ENCODE measurements around the gene GPR45. TPM values are rescaled to one million over a fixed set of nuclear protein-coding genes. Genes with fewer than 3 reads are reported as not detected.
"Not testable (repeated sequence)": the region's sequence is repeated elsewhere in the genome, so short reads cannot be mapped to it uniquely, and the experiment has no call there.

The GPR45 gene
- total and polyA plus RNA-seq, 9 donors, result 0.13 TPM; not detected in 8

DNA sequence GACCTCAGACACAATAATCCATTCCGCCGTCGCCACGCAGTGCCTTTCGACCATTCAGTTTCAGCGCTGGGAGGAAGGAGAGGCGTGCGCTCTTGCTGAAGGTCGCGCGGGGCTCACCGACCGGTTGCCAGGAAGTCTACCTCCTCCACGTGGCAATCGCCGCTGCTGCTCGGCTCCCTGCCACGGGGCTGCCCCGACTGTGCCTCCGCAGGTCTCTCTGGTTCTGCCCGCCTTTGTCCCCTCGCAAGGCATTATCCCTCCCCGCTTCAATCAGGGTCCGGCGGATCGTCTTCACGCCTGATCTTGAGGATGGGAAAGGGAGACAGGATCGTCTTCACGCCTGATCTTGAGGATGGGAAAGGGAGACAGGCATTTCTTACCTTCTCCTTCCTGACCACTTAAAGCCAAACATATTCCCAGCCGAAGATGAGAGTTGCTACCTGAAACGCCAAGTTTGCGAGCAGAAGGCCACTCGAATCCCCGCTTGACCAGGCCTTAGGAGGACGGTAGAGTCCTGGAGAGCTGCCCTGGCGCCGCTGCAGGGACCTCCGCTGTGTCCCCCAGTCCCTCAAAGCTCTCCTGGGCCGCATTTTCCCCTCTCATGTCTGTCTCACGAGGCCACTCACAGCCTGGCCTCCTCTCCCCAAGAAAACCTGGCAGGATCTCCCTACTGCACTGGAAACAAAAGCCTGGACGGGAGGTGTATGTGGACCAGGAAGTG is 4.3 kb upstream of the GPR45 start:
- Histone ChIP-seq H3K4me3 (ENCODE audit: low read length) (no peak overlapping the region), H3K27ac (ENCODE audit: low read length) (no peak overlapping the region), H3K36me3 (ENCODE audit: control insufficient read depth, insufficient read depth, low read length) (no peaks in the 10 kb centered on the region), H3K4me1 (ENCODE audit: control insufficient read depth, insufficient read depth, low read length) (no peaks in the 10 kb centered on the region), H3K9me3 (replicated peaks; ENCODE audit: control insufficient read depth, low read depth, low read length) (no peaks in the 10 kb centered on the region), H3K27me3 (ENCODE audit: control insufficient read depth, insufficient read depth, low read length) (peaks cover 8% of the 10 kb centered on the region)
- no peak for DNase-seq
- WGBS (ENCODE audit: insufficient coverage), result 77% methylated on average over 27 of the region's 41 CpGs

DNA sequence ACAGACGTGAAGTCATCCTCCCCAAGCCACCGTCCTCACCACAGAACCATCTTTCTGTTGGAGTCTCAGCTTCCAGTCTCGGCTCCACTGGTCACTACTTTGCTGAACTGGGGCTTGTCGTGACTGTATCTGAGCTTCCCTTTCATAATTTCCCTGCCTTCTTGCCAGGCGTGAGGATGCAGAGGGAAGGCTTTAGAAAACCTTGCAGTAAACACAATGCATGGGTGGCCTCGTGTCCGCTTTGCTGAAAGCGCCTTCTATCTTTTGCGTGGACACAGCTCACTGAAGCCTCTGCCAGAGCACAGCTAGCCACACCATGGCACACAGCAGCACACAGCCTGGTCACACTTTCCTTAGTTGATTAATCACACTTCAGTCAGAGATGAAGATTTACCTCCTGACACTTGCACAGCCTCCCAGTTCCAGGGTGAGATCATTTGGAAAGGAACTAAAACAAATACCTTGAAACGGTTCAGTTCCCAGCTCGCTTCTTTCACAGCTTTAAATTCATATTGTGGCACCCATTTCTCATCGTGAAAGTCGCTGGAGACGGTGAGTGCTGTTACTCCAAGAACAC is 2.8 kb upstream of the GPR45 start:
- no peaks in the 10 kb centered on the region for H3K4me1 ChIP-seq (ENCODE audit: control insufficient read depth, insufficient read depth, low read length)
- H3K27me3 ChIP-seq (ENCODE audit: control insufficient read depth, insufficient read depth, low read length), result peaks cover 8% of the 10 kb centered on the region
- H3K36me3 ChIP-seq (ENCODE audit: control insufficient read depth, insufficient read depth, low read length), result no peaks in the 10 kb centered on the region
- H3K4me3 ChIP-seq (ENCODE audit: low read length), result no peak overlapping the region
- DNase-seq, result no peak
- no peak overlapping the region for H3K27ac ChIP-seq (ENCODE audit: low read length)
- no peaks in the 10 kb centered on the region for H3K9me3 ChIP-seq (replicated peaks; ENCODE audit: control insufficient read depth, low read depth, low read length)
- 73% methylated on average over 13 of the region's 14 CpGs for WGBS (ENCODE audit: insufficient coverage)

DNA sequence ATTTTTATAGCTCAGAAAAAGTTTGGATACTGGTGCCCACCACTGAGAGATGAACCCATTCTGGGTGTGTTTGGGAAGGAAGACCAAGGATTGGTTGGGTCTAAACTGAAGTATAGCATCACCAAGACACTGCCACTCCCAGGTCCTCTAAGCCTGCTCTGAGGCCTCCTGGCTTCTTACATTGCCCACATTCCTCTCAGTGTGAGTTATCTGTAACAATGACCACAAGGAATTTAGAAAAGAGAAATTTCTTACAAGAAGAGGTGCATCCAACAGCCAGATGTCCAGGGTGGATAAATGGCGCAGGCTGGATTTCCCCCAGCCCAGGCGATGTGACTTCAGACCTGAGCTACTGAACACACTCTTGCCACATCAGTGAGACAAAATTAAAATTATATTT is 1.6 kb upstream of the GPR45 start:
- no peak for DNase-seq
- Histone ChIP-seq H3K4me3 (ENCODE audit: low read length) (no peak overlapping the region), H3K36me3 (ENCODE audit: control insufficient read depth, insufficient read depth, low read length) (no peaks in the 10 kb centered on the region), H3K4me1 (ENCODE audit: control insufficient read depth, insufficient read depth, low read length) (no peaks in the 10 kb centered on the region), H3K27ac (ENCODE audit: low read length) (no peak overlapping the region), H3K27me3 (ENCODE audit: control insufficient read depth, insufficient read depth, low read length) (peaks cover 8% of the 10 kb centered on the region), H3K9me3 (replicated peaks; ENCODE audit: control insufficient read depth, low read depth, low read length) (no peaks in the 10 kb centered on the region)
- WGBS (ENCODE audit: insufficient coverage), result no CpG with 5 or more reads among the region's 2 CpGs

DNA sequence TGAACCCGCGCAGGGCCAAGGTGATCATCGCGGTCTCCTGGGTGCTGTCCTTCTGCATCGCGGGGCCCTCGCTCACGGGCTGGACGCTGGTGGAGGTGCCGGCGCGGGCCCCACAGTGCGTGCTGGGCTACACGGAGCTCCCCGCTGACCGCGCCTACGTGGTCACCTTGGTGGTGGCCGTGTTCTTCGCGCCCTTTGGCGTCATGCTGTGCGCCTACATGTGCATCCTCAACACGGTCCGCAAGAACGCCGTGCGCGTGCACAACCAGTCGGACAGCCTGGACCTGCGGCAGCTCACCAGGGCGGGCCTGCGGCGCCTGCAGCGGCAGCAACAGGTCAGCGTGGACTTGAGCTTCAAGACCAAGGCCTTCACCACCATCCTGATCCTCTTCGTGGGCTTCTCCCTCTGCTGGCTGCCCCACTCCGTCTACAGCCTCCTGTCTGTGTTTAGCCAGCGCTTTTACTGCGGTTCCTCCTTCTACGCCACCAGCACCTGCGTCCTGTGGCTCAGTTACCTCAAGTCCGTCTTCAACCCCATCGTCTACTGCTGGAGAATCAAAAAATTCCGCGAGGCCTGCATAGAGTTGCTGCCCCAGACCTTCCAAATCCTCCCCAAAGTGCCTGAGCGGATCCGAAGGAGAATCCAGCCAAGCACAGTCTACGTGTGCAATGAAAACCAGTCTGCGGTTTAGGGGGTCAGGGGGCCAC is 897 bp downstream of the GPR45 start:
- Histone ChIP-seq H3K4me1 (ENCODE audit: control insufficient read depth, insufficient read depth, low read length) (no peaks in the 10 kb centered on the region), H3K9me3 (replicated peaks; ENCODE audit: control insufficient read depth, low read depth, low read length) (no peaks in the 10 kb centered on the region), H3K27ac (ENCODE audit: low read length) (no peak overlapping the region), H3K27me3 (ENCODE audit: control insufficient read depth, insufficient read depth, low read length) (peaks cover 4% of the 10 kb centered on the region), H3K36me3 (ENCODE audit: control insufficient read depth, insufficient read depth, low read length) (no peaks in the 10 kb centered on the region), H3K4me3 (ENCODE audit: low read length) (no peak overlapping the region)
- DNase-seq, result no peak
- 96% methylated on average over 49 of the region's 50 CpGs for WGBS (ENCODE audit: insufficient coverage)

DNA sequence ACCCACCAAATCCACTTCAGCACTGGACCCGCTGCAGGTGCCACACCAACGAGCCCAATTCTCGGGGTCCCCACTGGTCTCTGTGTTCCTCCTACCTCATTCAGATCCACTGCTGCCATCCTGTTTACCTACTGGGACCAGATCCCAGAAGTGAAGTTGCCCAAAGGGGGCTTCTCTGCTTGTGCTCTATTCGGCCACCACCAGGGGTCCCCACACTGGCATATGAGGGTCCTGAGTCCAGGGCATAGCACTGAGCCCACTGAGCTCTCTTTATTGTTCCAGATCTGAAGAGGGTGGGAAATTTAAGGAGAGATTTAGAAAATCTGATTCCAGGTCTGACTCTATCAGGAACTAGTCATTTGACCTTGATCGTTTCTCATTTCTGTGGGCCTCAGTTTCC is 2.4 kb downstream of the GPR45 start:
- H3K36me3 ChIP-seq (ENCODE audit: control insufficient read depth, insufficient read depth, low read length), result no peaks in the 10 kb centered on the region
- no peak for DNase-seq
- WGBS (ENCODE audit: insufficient coverage), result 58% methylated on average over 4 of the region's 5 CpGs
- H3K4me3 ChIP-seq (ENCODE audit: low read length), result no peak overlapping the region
- H3K4me1 ChIP-seq (ENCODE audit: control insufficient read depth, insufficient read depth, low read length), result no peaks in the 10 kb centered on the region
- H3K27me3 ChIP-seq (ENCODE audit: control insufficient read depth, insufficient read depth, low read length), result peaks cover 4% of the 10 kb centered on the region
- no peak overlapping the region for H3K27ac ChIP-seq (ENCODE audit: low read length)
- H3K9me3 ChIP-seq (replicated peaks; ENCODE audit: control insufficient read depth, low read depth, low read length), result no peaks in the 10 kb centered on the region

DNA sequence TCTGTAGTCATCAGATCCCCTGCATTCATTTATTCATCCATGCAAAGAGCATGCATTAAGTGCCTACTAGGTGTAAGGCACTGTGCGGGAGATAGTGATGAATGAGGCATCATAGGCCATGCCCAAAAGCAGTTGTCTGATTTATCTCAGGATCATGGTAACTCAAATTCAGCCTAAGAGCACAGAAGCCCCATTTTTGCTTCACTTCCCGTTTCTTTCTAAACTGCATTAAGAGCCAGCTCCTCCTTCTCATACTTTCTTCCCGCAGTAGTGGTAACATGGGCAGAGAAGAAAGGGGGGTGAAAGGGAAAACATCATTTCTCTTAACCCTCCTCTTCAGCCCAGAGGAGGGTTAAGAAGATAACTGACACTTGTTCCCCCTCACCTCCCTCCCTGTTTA is 2.9 kb downstream of the GPR45 start:
- Histone ChIP-seq H3K27ac (ENCODE audit: low read length) (no peak overlapping the region), H3K4me3 (ENCODE audit: low read length) (no peak overlapping the region), H3K36me3 (ENCODE audit: control insufficient read depth, insufficient read depth, low read length) (no peaks in the 10 kb centered on the region), H3K27me3 (ENCODE audit: control insufficient read depth, insufficient read depth, low read length) (peaks cover 4% of the 10 kb centered on the region), H3K9me3 (replicated peaks; ENCODE audit: control insufficient read depth, low read depth, low read length) (no peaks in the 10 kb centered on the region), H3K4me1 (ENCODE audit: control insufficient read depth, insufficient read depth, low read length) (no peaks in the 10 kb centered on the region)
- no peak for DNase-seq
- no CpG with 5 or more reads among the region's 3 CpGs for WGBS (ENCODE audit: insufficient coverage)

DNA sequence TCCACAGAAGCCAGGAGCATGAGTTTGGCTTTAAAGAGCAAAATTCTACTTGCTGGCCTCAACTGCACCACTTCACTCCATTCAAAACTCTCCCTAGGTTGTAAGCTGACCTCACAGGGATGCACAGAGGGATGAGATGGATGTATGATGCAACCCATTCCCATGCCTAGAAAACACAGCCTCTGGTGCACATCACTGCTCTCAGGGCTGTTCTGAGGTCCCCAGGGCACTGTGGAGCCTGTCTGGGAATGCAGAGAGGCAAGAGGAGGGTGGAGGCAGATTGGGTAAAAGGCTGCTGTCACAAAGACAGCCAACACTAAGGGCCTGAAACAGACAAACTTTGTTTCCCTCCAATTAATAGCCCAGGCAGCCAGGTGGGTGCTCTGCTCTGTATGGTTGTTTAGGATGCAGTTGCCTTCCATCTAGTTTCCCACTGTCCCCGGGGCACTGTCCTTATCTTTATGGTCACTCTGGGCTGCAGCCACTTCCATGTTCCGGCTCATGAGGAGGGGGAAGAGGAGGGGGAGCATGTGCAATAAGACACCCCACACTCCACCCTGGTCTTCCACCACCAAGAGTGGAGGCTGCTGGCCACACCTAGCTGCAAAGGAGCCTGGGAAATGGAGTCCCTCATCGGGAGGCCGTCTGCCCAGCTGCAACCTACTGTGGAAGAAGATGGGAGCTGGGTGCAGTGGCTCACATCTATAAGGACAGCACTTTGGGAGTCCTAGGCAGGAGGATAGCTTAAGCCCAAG is 7.0 kb downstream of the GPR45 start:
- no peaks in the 10 kb centered on the region for H3K36me3 ChIP-seq (ENCODE audit: control insufficient read depth, insufficient read depth, low read length)
- no CpG with 5 or more reads among the region's 4 CpGs for WGBS (ENCODE audit: insufficient coverage)
- no peaks in the 10 kb centered on the region for H3K27me3 ChIP-seq (ENCODE audit: control insufficient read depth, insufficient read depth, low read length)
- no peak overlapping the region for H3K27ac ChIP-seq (ENCODE audit: low read length)
- H3K9me3 ChIP-seq (replicated peaks; ENCODE audit: control insufficient read depth, low read depth, low read length), result no peaks in the 10 kb centered on the region
- H3K4me3 ChIP-seq (ENCODE audit: low read length), result no peak overlapping the region
- no peak for DNase-seq
- H3K4me1 ChIP-seq (ENCODE audit: control insufficient read depth, insufficient read depth, low read length), result no peaks in the 10 kb centered on the region

DNA sequence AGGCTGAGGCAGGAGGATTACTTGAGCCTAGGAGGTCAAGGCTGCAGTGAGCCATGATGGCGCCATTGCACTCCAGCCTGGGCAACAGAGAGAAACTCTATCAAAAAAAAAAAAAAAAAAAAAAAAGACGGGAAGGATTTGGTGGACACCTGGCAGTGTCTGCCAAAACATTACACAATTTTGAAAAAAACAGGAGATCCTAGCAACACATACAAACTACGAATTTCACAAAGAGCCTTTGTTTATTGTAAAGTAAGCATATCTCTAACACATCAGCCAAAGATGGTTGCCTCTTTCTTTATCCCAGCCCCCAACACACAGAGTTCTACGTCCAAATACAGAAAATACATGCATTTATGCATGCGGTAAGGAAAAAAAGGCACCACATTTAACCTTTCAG is 7.6 kb downstream of the GPR45 start:
- no peaks in the 10 kb centered on the region for H3K36me3 ChIP-seq (ENCODE audit: control insufficient read depth, insufficient read depth, low read length)
- H3K4me1 ChIP-seq (ENCODE audit: control insufficient read depth, insufficient read depth, low read length), result no peaks in the 10 kb centered on the region
- no peaks in the 10 kb centered on the region for H3K9me3 ChIP-seq (replicated peaks; ENCODE audit: control insufficient read depth, low read depth, low read length)
- no peak overlapping the region for H3K27ac ChIP-seq (ENCODE audit: low read length)
- no peak overlapping the region for H3K4me3 ChIP-seq (ENCODE audit: low read length)
- H3K27me3 ChIP-seq (ENCODE audit: control insufficient read depth, insufficient read depth, low read length), result no peaks in the 10 kb centered on the region
- DNase-seq, result no peak
- 60% methylated on average over 1 of the region's 5 CpGs for WGBS (ENCODE audit: insufficient coverage)

DNA sequence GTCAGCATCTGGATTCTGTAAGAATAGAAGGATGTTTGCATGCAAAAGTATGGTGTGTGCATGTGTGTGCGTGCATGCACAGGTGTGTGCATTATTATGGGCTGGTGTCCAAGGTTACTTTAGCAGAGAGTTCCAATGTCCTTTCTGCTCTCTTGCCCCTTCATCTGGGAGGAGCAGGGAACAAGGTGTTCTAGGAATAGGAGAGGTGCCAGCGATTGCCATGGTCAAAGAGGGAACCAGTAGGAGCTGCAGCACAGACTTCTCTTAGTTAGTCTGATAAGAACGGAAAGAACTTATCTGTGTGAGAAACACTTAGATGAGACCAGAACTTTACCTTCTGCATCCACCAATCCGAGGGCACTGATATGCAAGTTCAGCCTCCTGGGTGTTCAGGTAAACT is 8.3 kb downstream of the GPR45 start:
- Histone ChIP-seq H3K36me3 (ENCODE audit: control insufficient read depth, insufficient read depth, low read length) (no peaks in the 10 kb centered on the region), H3K4me3 (ENCODE audit: low read length) (no peak overlapping the region), H3K27me3 (ENCODE audit: control insufficient read depth, insufficient read depth, low read length) (no peaks in the 10 kb centered on the region), H3K9me3 (replicated peaks; ENCODE audit: control insufficient read depth, low read depth, low read length) (no peaks in the 10 kb centered on the region), H3K4me1 (ENCODE audit: control insufficient read depth, insufficient read depth, low read length) (no peaks in the 10 kb centered on the region), H3K27ac (ENCODE audit: low read length) (no peak overlapping the region)
- 90% methylated on average over 4 of the region's 4 CpGs for WGBS (ENCODE audit: insufficient coverage)
- no peak for DNase-seq

DNA sequence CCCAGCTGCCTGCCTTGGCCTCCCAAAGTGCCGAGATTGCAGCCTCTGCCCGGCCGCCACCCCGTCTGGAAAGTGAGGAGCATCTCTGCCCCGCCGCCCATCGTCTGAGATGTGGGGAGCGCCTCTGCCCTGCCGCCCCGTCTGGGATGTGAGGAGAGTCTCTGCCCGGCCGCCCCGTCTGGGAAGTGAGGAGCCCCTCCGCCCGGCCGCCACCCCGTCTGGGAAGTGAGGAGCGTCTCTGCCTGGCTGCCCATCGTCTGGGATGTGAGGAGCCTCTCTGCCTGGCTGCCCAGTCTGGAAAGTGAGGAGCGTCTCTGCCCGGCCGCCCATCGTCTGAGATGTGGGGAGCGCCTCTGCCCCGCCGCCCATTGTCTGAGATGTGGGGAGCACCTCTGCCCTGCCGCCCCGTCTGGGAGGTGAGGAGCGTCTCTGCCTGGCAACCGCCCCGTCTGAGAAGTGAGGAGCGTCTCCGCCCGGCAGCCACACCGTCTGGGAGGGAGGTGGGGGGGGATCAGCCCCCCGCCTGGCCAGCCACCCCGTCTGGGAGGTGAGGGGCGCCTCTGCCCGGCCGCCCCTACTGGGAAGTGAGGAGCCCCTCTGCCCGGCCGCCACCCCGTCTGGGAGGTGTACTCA is 9.6 kb downstream of the GPR45 start:
- H3K36me3 ChIP-seq (ENCODE audit: control insufficient read depth, insufficient read depth, low read length); H3K4me3 ChIP-seq (ENCODE audit: low read length): not testable (repeated sequence)
- over 99% methylated on average over 17 of the region's 43 CpGs for WGBS (ENCODE audit: insufficient coverage)

More for the DNA sequence above, 9.6 kb downstream of the GPR45 start:
- not testable (repeated sequence) for H3K27me3 ChIP-seq (ENCODE audit: control insufficient read depth, insufficient read depth, low read length); H3K27ac ChIP-seq (ENCODE audit: low read length); H3K9me3 ChIP-seq (replicated peaks; ENCODE audit: control insufficient read depth, low read depth, low read length); DNase-seq; H3K4me1 ChIP-seq (ENCODE audit: control insufficient read depth, insufficient read depth, low read length)
